ENCODE results near the gene ARHGAP32. TPM values are rescaled to one million over a fixed set of nuclear protein-coding genes. Genes with fewer than 3 reads are reported as not detected.
"Not testable (repeated sequence)": the region's sequence is repeated elsewhere in the genome, so short reads cannot be mapped to it uniquely, and the experiment has no call there.

Gene ARHGAP32
- polyA plus RNA-seq, 1 experiment = 6.1 TPM

GRCh38 chr11:128920666-128921065 is 271.5 kb downstream of the ARHGAP32 start:
- ChIA-PET CTCF (interaction anchor here (0.6 to 1.2 kb wide), 2 partner anchors 36 kb away, joined by 4 to 5 read pairs; no protein-coding TSS in a partner anchor), POLR2A (no interaction called here)
- no peak for DNase-seq (ENCODE audit: low read depth)
- H3K27me3 ChIP-seq (ENCODE audit: control insufficient read depth, insufficient read depth, low read length) = peaks cover 5% of the 10 kb centered on the region
- no peak overlapping the region for H3K4me3 ChIP-seq (ENCODE audit: low read depth, low read length)
- TF ChIP-seq CTCF (IDR thresholded peaks at IDR 0.05; ENCODE audit: insufficient read depth, low read depth, low read length) = no peak
- no peaks in the 10 kb centered on the region for H3K36me3 ChIP-seq (ENCODE audit: control insufficient read depth, insufficient read depth, low read length)

- POLR2A ChIA-PET; H3K4me3 ChIP-seq (ENCODE audit: low read depth, low read length); DNase-seq (ENCODE audit: low read depth); H3K36me3 ChIP-seq (ENCODE audit: control insufficient read depth, insufficient read depth, low read length); H3K27me3 ChIP-seq (ENCODE audit: control insufficient read depth, insufficient read depth, low read length): not testable (repeated sequence)
- CTCF ChIA-PET = interaction anchor here (1.2 to 3.7 kb wide), 3 partner anchors 13 to 37 kb away, joined by 4 to 14 read pairs (median 5); no protein-coding TSS in a partner anchor
Measured at GRCh38 chr11:128919635-128920034, 272.5 kb downstream of the ARHGAP32 start.

DNA sequence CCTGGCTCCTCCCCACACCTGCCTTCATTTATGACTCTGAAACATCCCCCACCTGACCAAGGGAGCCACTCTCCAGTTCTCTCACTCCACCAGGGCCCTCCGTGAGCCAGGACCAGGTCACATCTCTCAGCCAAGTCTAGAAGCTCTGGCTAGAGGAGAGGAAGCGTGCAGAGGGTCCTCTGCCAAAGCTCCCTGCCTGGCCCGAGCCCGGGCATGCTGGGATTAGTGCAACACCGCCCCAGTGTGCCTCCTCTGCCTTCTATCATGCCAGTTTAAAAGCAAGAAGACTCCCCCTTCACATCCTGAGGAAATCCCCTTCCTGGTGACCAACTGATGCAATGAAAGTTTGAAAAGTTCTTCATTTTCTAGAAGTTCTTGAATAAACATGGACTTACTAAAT is 272.9 kb downstream of the ARHGAP32 start:
- no peak for TF ChIP-seq CTCF (IDR thresholded peaks at IDR 0.05; ENCODE audit: insufficient read depth, low read depth, low read length)
- no peak for DNase-seq (ENCODE audit: low read depth)
- Histone ChIP-seq H3K4me3 (ENCODE audit: low read depth, low read length) (no peak overlapping the region), H3K36me3 (ENCODE audit: control insufficient read depth, insufficient read depth, low read length) (no peaks in the 10 kb centered on the region), H3K27me3 (ENCODE audit: control insufficient read depth, insufficient read depth, low read length) (peaks cover 2% of the 10 kb centered on the region)
- ChIA-PET POLR2A (no interaction called here), CTCF (interaction anchor here (1.2 to 3.7 kb wide), 5 partner anchors 10 to 38 kb away, joined by 4 to 14 read pairs (median 4); no protein-coding TSS in a partner anchor)

DNA sequence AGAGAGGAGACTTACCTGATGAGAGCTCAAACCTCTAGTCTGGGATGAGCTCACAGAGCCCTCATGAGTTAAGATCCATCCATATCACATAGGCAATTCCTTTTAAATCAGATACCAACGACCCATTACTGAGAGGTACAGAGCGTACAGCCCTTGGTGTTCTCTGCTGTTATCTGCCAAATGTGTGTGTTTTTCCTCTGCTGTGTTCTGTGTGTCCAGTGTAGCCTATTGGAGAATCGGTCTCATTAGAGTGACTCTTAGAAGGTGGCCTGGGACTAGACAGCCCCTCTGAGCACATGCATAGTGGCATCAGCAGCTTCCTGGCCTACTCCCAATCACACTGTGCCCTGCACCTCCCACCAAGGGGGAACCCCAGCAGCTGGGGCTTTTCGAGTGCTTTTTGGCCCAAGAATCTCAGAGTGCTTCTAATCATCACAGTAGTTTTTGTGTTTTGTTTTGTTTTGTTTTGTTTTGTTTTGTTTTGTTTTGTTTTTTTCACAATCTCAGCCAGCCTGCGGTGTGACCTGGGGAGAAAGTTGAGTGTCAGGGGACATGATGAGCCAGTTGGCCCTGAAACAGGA is 274.9 kb downstream of the ARHGAP32 start:
- no peak for DNase-seq (ENCODE audit: low read depth)
- no peak for TF ChIP-seq CTCF (IDR thresholded peaks at IDR 0.05; ENCODE audit: insufficient read depth, low read depth, low read length)
- ChIA-PET CTCF (interaction anchor here (0.7 to 3.7 kb wide), 3 partner anchors 10 to 729 kb away, joined by 3 to 14 read pairs (median 3); no protein-coding TSS in a partner anchor), POLR2A (no interaction called here)
- Histone ChIP-seq H3K27me3 (ENCODE audit: control insufficient read depth, insufficient read depth, low read length) (peaks cover 4% of the 10 kb centered on the region), H3K4me3 (ENCODE audit: low read depth, low read length) (no peak overlapping the region), H3K36me3 (ENCODE audit: control insufficient read depth, insufficient read depth, low read length) (no peaks in the 10 kb centered on the region)

DNA sequence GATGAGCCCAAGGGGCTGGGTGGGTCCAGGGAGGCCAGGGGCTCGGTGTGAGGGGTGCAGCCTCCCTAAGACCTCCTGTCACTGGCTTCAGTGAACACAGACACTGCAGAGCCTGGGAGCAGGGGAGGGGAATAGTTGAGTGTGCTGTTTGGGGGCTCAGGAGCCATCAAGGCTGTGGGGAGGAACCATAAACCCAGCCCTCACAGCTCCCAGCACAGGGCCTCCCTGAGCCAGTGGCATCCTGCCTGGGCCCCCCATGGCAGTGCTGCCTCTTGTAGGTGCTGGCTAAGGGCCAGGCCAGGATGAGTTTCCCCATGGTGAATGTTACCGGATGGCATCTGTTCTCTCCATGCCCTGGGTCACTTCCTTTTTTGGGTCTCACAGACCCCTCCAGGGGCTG is 275.4 kb downstream of the ARHGAP32 start:
- DNase-seq (ENCODE audit: low read depth) = no peak
- CTCF ChIA-PET = interaction anchor here (0.9 to 3.7 kb wide), 2 partner anchors 10 to 32 kb away, joined by 3 to 14 read pairs; no protein-coding TSS in a partner anchor
- Histone ChIP-seq H3K4me3 (ENCODE audit: low read depth, low read length) (no peak overlapping the region), H3K27me3 (ENCODE audit: control insufficient read depth, insufficient read depth, low read length) (peaks cover 4% of the 10 kb centered on the region), H3K36me3 (ENCODE audit: control insufficient read depth, insufficient read depth, low read length) (no peaks in the 10 kb centered on the region)
- POLR2A ChIA-PET = no interaction called here
- no peak for TF ChIP-seq CTCF (IDR thresholded peaks at IDR 0.05; ENCODE audit: insufficient read depth, low read depth, low read length)
